Activated CD4-positive, alpha-beta T cell treated with anti-CD3 and anti-CD28 coated beads, Interleukin-2, amount 10 ng/mL, durations not matched to agents 24 days and 14 days (primary cell): Measurements from ENCODE around the gene KIF19. TPM values are rescaled to one million over a fixed set of nuclear protein-coding genes. Genes with fewer than 3 reads are reported as not detected.

Experiments
- DNase-seq: peaks from one replicate; pipeline ENCODE4 v3.0.0; 2022
- H3K27ac Mint-ChIP-seq: one replicate; pipeline ENCODE4 v1.8.0; 2022; ENCODE audit warnings: mild to moderate bottlenecking, mixed read lengths
- H3K27me3 Mint-ChIP-seq: one replicate; pipeline ENCODE4 v1.8.0; 2022; ENCODE audit warnings: mixed read lengths
- H3K36me3 Mint-ChIP-seq: one replicate; pipeline ENCODE4 v1.8.0; 2022; ENCODE audit warnings: low read depth, mild to moderate bottlenecking, mixed read lengths
- H3K4me1 Mint-ChIP-seq: one replicate; pipeline ENCODE4 v1.8.0; 2021; ENCODE audit warnings: mixed read lengths
- H3K4me3 Mint-ChIP-seq: one replicate; pipeline ENCODE4 v1.8.0; 2022; ENCODE audit warnings: mild to moderate bottlenecking, moderate library complexity, mixed read lengths
- H3K9me3 Mint-ChIP-seq: one replicate; pipeline ENCODE4 v1.8.0; 2021; ENCODE audit warnings: mixed read lengths
- intact Hi-C: fragments of 100-400 bp; cut with micrococcal nuclease; formaldehyde crosslinking; loops from one replicate; pipeline ENCODE4 v1.15.1; 2023
- total RNA-seq: library from RNA; stranded (reverse); gene quantifications from 2 replicates; pipeline ENCODE4 v1.2.3, GENCODE V29; 2022

KIF19 gene
- total RNA-seq, 1 donor from 2014 or later: 0.23 TPM

- intact Hi-C loops: loop anchor here (1.0 kb wide), 2 partner anchors 89 to 165 kb away; no protein-coding TSS in a partner anchor
- peaks cover 4% of the 10 kb centered on the region for H3K27me3 Mint-ChIP-seq
- no peaks in the 10 kb centered on the region for H3K9me3 Mint-ChIP-seq
- H3K4me1 Mint-ChIP-seq: peaks cover 14% of the 10 kb centered on the region
- peak; percentile 92 for DNase-seq
- H3K27ac Mint-ChIP-seq: no peak overlapping the region
- peak overlapping the region; percentile 58 for H3K4me3 Mint-ChIP-seq
- H3K36me3 Mint-ChIP-seq: no peaks in the 10 kb centered on the region
These were observed 42.5 kb downstream of the KIF19 start for GRCh38 chr17:74368341-74369081.

GRCh38 chr17:74369221-74369620 lies 43.2 kb downstream of the KIF19 start:
- Mint-ChIP-seq H3K36me3 (no peaks in the 10 kb centered on the region), H3K27me3 (peaks cover 4% of the 10 kb centered on the region), H3K27ac (no peak overlapping the region), H3K4me1 (peaks cover 14% of the 10 kb centered on the region), H3K4me3 (peak overlapping the region; percentile 58), H3K9me3 (no peaks in the 10 kb centered on the region)
- peak; percentile 86 for DNase-seq
- intact Hi-C loops: no loop called here

DNA sequence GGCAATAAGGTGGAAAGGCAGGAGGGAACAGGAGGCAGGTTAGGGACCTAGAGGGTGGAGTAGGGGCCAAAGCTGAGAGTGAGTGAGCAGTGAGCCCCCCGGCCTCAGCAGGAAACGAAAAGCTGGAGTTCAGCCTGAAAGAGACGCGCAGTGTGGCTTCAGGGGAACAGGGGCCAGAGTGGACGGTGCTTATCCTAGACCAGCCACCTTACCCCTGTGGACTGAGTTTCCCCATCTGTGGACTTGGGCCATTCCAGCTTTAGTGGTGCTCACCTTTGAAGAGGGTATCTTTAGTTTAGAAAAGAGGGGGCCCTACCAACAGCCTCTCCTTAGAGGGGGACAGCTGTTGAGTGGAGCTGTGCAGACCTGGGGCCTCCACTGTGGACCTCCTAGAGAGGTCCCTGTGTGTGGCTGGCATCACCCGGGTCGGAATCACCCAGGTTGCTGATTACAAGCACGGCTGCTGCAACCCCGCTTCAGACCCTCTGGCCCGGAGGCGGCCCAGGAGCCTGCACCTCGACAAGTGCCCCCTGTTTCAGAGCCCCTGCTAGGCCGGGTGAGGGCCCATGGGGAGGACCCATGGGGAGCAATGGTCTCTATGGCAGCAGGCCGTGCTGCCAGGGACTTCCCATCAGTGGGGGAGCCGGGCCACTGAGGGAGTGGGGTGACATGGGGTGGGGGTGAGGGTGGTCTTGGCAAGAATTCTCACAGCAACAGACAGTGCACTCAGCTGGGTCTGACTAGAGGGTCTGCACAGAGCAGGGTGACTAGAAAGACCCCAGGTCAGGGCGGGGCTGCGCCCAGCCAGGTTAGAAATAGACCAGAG lies 43.9 kb downstream of the KIF19 start:
- no peak overlapping the region for H3K27ac Mint-ChIP-seq
- no peak for DNase-seq
- H3K4me1 Mint-ChIP-seq: peaks cover 14% of the 10 kb centered on the region
- H3K9me3 Mint-ChIP-seq: no peaks in the 10 kb centered on the region
- intact Hi-C loops: no loop called here
- no peaks in the 10 kb centered on the region for H3K36me3 Mint-ChIP-seq
- peak overlapping the region; percentile 58 for H3K4me3 Mint-ChIP-seq
- peaks cover 4% of the 10 kb centered on the region for H3K27me3 Mint-ChIP-seq

DNA sequence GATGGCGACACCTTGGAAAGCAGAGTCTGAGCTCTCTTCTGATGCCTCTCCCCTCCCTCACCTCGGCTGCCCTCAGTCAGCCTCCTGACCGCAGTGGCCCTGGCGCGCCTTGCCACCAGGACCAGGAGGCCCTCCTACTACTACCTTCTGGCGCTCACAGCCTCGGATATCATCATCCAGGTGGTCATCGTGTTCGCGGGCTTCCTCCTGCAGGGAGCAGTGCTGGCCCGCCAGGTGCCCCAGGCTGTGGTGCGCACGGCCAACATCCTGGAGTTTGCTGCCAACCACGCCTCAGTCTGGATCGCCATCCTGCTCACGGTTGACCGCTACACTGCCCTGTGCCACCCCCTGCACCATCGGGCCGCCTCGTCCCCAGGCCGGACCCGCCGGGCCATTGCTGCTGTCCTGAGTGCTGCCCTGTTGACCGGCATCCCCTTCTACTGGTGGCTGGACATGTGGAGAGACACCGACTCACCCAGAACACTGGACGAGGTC lies 45.7 kb downstream of the KIF19 start:
- no peaks in the 10 kb centered on the region for H3K36me3 Mint-ChIP-seq
- no peak overlapping the region for H3K4me3 Mint-ChIP-seq
- DNase-seq: no peak
- intact Hi-C loops: no loop called here
- H3K9me3 Mint-ChIP-seq: no peaks in the 10 kb centered on the region
- H3K27me3 Mint-ChIP-seq: peaks cover 4% of the 10 kb centered on the region
- H3K4me1 Mint-ChIP-seq: peaks cover 14% of the 10 kb centered on the region
- no peak overlapping the region for H3K27ac Mint-ChIP-seq

GRCh38 chr17:74372426-74372825 lies 46.4 kb downstream of the KIF19 start:
- no peak overlapping the region for H3K27ac Mint-ChIP-seq
- H3K27me3 Mint-ChIP-seq: peaks cover 4% of the 10 kb centered on the region
- DNase-seq: no peak
- no peaks in the 10 kb centered on the region for H3K9me3 Mint-ChIP-seq
- intact Hi-C loops: no loop called here
- no peak overlapping the region for H3K4me3 Mint-ChIP-seq
- peaks cover 14% of the 10 kb centered on the region for H3K4me1 Mint-ChIP-seq
- no peaks in the 10 kb centered on the region for H3K36me3 Mint-ChIP-seq

DNA sequence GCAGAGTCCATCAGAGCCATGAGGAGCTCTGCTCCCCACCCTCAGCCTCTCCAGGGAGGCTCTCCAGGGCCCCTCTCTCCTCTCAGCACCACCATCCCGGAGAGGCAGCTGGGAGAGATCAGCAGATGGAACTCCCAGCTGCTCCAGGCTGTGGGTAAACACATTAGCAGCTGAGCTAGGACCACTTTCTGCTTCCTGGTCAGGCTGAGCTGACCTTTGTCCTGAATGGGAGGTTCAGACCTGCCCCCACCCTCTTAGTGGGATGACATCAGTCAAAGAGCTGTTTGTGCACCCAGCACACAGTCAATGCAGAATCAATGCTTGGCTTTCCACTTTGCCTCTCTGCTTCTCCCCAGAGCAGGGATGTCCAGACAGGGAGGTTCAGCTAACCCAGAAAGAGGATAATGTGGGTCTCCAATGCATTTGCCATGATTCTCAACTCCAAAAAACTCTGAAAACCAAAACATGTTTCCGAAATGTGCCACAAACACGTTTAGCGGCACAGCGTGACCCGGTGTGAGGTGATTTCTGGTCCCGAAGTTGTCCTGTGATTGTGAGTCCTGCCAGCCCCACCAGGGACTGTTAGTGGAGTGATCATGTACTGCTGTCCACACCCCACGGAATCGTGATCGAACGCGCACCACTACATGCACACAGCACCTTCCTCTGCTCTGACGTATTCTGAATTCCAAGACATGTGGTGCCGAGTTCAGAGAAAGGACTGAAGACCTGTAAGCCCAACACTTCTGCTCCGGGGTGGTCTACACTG lies 48.0 kb downstream of the KIF19 start:
- Mint-ChIP-seq H3K27me3 (peaks cover 2% of the 10 kb centered on the region), H3K27ac (no peak overlapping the region), H3K4me1 (peaks cover 6% of the 10 kb centered on the region), H3K9me3 (no peaks in the 10 kb centered on the region), H3K36me3 (no peaks in the 10 kb centered on the region), H3K4me3 (no peak overlapping the region)
- intact Hi-C loops: no loop called here
- no peak for DNase-seq

DNA sequence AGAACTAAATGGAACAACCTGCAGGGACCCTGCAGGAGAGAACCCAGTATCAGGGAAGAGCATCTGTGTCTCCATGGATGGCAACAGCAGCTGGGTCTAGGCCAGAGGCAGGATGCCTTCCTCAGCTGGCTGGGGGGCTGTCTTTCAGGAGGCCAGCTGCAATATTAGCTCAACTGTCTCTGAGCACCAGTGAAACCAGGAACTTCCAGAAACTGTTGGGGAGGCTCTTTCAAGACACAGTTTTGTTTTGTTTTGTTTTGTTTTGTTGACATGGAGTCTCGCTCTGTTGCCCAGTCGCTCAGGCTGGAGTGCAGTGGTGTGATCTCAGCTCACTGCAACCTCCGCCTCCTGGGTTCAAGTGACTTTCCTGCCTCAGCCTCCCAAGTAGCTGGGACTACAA lies 48.8 kb downstream of the KIF19 start:
- no peaks in the 10 kb centered on the region for H3K36me3 Mint-ChIP-seq
- no peaks in the 10 kb centered on the region for H3K4me1 Mint-ChIP-seq
- H3K4me3 Mint-ChIP-seq: no peak overlapping the region
- no peak overlapping the region for H3K27ac Mint-ChIP-seq
- H3K9me3 Mint-ChIP-seq: no peaks in the 10 kb centered on the region
- peaks cover 2% of the 10 kb centered on the region for H3K27me3 Mint-ChIP-seq
- no peak for DNase-seq
- intact Hi-C loops: loop anchor here (5.0 kb wide), 1 partner anchor 227 kb away; no protein-coding TSS in a partner anchor

GRCh38 chr17:74379495-74380085 lies 53.6 kb downstream of the KIF19 start:
- Mint-ChIP-seq H3K4me1 (peaks cover 3% of the 10 kb centered on the region), H3K27me3 (peaks cover 5% of the 10 kb centered on the region), H3K36me3 (no peaks in the 10 kb centered on the region), H3K9me3 (no peaks in the 10 kb centered on the region), H3K27ac (no peak overlapping the region), H3K4me3 (no peak overlapping the region)
- peak; percentile 97 for DNase-seq
- intact Hi-C loops: loop anchor here (1.0 to 5.0 kb wide), 4 partner anchors 78 to 223 kb away; no protein-coding TSS in a partner anchor

- H3K4me3 Mint-ChIP-seq: no peak overlapping the region
- no peak for DNase-seq
- H3K27ac Mint-ChIP-seq: no peak overlapping the region
- H3K36me3 Mint-ChIP-seq: no peaks in the 10 kb centered on the region
- intact Hi-C loops: no loop called here
- no peaks in the 10 kb centered on the region for H3K9me3 Mint-ChIP-seq
- peaks cover 5% of the 10 kb centered on the region for H3K27me3 Mint-ChIP-seq
- peaks cover 3% of the 10 kb centered on the region for H3K4me1 Mint-ChIP-seq
These were observed 54.3 kb downstream of the KIF19 start for GRCh38 chr17:74380086-74380958.

- H3K9me3 Mint-ChIP-seq: no peaks in the 10 kb centered on the region
- peaks cover 5% of the 10 kb centered on the region for H3K27me3 Mint-ChIP-seq
- H3K4me1 Mint-ChIP-seq: peaks cover 3% of the 10 kb centered on the region
- no peak for DNase-seq
- H3K36me3 Mint-ChIP-seq: no peaks in the 10 kb centered on the region
- H3K27ac Mint-ChIP-seq: no peak overlapping the region
- no peak overlapping the region for H3K4me3 Mint-ChIP-seq
- intact Hi-C loops: no loop called here
These were observed 55.2 kb downstream of the KIF19 start for GRCh38 chr17:74380959-74381808.

- H3K4me3 Mint-ChIP-seq: no peak overlapping the region
- H3K4me1 Mint-ChIP-seq: peaks cover 3% of the 10 kb centered on the region
- no peak for DNase-seq
- H3K9me3 Mint-ChIP-seq: no peaks in the 10 kb centered on the region
- intact Hi-C loops: no loop called here
- peaks cover 5% of the 10 kb centered on the region for H3K27me3 Mint-ChIP-seq
- H3K27ac Mint-ChIP-seq: no peak overlapping the region
- H3K36me3 Mint-ChIP-seq: no peaks in the 10 kb centered on the region
These were observed 57.1 kb downstream of the KIF19 start for GRCh38 chr17:74383141-74383540.

DNA sequence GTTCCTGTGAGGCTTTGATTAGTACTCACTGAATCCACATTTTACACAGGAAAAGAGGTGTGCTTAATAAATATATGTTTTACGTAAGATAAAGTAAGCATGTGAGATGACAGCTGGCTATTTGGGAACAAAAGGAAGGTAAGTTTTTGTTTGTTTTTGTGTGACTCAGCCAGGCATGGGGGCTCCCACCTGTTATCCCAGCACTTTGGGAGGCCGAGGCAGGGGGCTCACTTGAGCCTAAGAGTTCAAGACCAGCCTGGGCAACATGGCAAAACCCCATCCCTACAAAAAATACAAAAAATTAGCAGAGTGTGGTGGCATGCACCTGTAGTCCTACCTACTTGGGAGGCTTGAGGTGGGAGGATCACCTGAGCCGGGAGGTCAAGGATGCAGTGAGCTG lies 59.2 kb downstream of the KIF19 start:
- DNase-seq: no peak
- Mint-ChIP-seq H3K27ac (no peak overlapping the region), H3K27me3 (peaks cover 10% of the 10 kb centered on the region), H3K9me3 (no peaks in the 10 kb centered on the region), H3K4me1 (peaks cover 3% of the 10 kb centered on the region), H3K4me3 (no peak overlapping the region), H3K36me3 (no peaks in the 10 kb centered on the region)
- intact Hi-C loops: no loop called here
